HG03097 (cell line): ENCODE data around the gene ARHGEF18.
"Not testable (repeated sequence)": the region's sequence is repeated elsewhere in the genome, so short reads cannot be mapped to it uniquely, and the experiment has no call there.

Source experiments
- ATAC-seq: cut with Tn5 transposase; IDR thresholded peaks from one replicate; pipeline ENCODE4 v1.9.1; 2021; ENCODE audit not compliant: unreplicated experiment, low FRiP score

Gene ARHGEF18

GRCh38 chr19:7346488-7346971, 2.2 kb upstream of the ARHGEF18 start:
- ATAC-seq, result no peak

GRCh38 chr19:7346997-7347396, 1.7 kb upstream of the ARHGEF18 start:
- ATAC-seq, result not testable (repeated sequence)

DNA sequence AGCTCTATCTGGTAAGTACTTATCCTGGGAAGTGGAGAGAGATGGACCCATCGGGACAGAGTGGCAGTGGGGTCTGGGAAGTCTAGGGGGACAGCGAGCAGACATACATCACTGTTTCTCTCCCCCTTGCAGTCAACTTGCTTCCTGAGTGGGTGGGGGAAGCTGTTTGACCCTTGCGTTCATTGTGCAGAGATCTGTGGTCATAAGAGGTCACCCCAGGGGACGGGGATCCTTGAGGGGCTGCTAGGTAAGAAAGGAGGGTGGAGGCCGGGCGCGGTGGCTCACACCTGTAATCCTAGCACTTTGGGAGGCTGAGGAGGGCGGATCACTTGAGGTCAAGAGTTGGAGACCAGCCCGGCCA, 474 bp downstream of the ARHGEF18 start:
- no peak for ATAC-seq

- ATAC-seq, result no peak
Measured at GRCh38 chr19:7349961-7350711, 1.4 kb downstream of the ARHGEF18 start.

DNA sequence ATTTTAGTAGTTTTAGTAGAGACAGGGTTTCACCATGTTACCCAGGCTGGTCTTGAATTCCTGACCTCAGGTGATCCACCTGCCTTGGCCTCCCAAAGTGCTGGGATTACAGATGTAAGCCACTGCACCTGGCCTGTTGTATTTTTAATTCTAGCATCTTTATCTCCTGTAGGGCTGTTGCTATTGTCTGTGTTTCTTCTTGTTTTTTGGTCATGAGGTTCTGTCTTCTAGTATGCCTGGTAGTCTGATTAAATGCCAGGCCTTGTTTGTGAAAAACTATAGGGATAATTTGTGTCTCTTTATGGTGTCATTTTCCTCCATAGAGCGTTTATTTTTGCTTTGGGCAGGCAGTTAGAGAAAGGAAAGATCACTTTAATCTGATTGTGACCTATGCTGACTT, 3.1 kb downstream of the ARHGEF18 start:
- no peak for ATAC-seq

- no peak for ATAC-seq
Measured at GRCh38 chr19:7355151-7355820, 6.5 kb downstream of the ARHGEF18 start.

- ATAC-seq, result no peak
Measured at GRCh38 chr19:7355871-7356270, 7.1 kb downstream of the ARHGEF18 start.

GRCh38 chr19:7356899-7357627, 8.3 kb downstream of the ARHGEF18 start:
- ATAC-seq, result no peak

- ATAC-seq, result no peak
Measured at GRCh38 chr19:7358102-7358597, 9.4 kb downstream of the ARHGEF18 start.

- no peak for ATAC-seq
Measured at GRCh38 chr19:7360393-7360984, 11.8 kb downstream of the ARHGEF18 start.

- no peak for ATAC-seq
Measured at GRCh38 chr19:7363225-7363624, 14.5 kb downstream of the ARHGEF18 start.

DNA sequence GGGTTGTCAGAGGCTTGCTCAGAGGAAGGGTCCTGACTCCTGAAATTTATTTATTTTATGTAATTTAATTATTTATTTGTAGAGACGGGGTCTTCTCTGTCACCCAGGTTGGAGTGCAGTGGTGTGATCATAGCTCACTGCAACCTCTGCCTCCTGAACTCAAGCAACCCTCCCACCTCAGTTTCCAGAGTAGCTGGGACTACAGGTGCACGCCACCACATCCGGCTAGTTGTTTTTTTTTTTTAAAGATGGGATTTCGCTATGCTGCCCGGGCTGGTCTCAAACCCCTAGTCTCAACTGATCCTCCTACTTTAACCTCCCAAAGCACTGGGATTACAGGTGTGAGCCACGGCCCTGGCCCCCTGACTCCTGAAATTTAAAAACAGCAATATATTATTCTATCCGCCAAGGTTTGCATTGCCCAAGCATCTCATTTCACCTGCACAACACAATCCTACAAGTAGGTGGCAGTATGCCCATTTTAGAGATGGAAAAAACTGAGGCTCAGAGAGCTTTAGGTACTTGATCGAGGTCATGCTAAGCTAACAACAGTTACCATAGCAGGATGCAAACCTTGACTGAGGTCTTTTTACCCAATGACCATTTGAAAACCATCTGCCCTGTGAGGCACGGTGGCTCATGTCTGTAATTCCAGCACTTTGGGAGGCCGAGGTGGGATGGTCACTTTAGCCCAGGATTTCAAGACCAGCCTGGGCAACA, 18.1 kb downstream of the ARHGEF18 start:
- ATAC-seq, result no peak

DNA sequence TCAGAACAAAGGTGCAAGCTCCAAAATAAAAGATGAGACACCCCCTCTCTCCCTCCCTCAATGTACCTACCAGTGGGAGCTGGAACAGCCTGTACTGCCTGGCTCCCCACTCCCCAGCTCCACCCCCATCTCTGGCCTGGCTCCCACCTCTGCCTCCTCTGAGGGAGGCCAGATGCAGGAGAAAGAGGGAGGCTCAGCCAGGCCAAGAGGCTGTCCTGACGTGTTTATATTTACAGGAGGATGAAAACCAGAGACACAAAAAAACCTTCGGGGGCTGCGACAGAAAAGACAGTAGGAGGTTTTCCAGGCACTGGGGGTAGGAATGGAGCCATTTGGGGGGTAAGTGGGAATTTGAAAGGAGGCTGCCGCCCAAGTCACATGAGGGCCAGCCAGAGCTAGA, 19.7 kb downstream of the ARHGEF18 start:
- ATAC-seq, result no peak

GRCh38 chr19:7368866-7369265, 20.1 kb downstream of the ARHGEF18 start:
- not testable (repeated sequence) for ATAC-seq

GRCh38 chr19:7370546-7370945, 21.8 kb downstream of the ARHGEF18 start:
- no peak for ATAC-seq

DNA sequence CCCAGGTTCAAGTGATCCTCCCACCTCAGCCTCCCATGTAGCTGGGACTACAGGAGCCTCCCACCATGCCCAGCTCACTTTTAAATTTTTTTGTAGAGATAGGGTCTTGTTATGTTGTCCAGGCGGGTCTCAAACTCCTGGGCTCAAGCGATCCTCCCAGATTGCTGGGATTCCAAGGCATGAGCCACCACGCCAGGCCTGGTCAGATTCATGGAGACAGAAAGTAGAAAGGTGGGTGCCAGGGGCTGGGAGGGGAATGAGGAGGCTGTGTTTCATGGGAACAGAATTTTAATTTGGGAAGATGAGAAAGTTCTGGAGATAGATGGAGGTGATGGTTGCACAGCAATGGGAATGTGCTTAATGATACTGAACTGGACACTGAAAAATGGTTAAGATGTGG, 22.3 kb downstream of the ARHGEF18 start:
- no peak for ATAC-seq

GRCh38 chr19:7372810-7373209, 24.1 kb downstream of the ARHGEF18 start:
- no peak for ATAC-seq

DNA sequence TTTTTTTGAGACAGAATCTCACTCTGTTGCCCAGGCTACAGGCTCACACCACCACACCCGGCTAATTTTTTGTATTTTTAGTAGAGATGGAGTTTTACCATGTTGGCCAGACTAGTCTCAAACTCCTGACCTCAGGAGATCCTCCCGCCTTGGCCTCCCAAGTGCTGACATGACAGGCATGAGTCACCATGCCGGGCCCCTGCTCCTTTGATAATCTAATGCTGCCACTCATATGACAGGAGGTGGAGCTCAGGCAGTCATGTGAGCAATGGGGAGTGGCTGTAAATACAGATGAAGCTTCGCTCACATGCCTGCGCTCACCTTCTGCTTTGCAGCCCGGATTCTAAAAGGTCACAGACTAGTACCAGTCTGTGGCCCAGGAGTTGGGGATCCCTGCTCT, 25.1 kb downstream of the ARHGEF18 start:
- ATAC-seq, result no peak

GRCh38 chr19:7376151-7376852, 27.6 kb downstream of the ARHGEF18 start:
- ATAC-seq, result no peak

DNA sequence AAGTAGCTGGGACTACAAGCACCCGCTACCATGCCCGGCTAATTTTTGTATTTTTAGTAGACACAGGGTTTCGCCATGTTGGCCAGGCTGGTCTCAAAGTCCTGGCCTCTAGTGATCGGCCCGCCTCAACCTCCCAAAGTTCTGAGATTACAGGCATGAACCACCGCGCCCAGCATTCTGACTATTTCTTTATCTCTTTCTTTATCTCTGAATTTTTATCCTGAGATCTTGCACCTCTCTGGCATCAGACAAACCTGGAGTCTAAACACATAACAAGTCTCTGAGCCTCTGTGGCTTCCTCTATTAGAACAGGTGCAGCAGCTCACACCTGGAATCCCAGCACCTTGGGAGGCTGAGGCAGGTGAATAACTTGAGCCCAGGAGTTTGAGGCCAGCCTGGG, 28.5 kb downstream of the ARHGEF18 start:
- ATAC-seq, result no peak
